ENCODE data around the gene RAI1. TPM values are rescaled to one million over a fixed set of nuclear protein-coding genes. Genes with fewer than 3 reads are reported as not detected.

The RAI1 gene
- 5.5 and 7.7 TPM in 2 replicates for total RNA-seq

GRCh38 chr17:17681187-17681743 lies at the start of gene RAI1:
RAI1 (plus strand) TSS chr17:17681458; CDS start chr17:17792949, 111,491 bp downstream.

DNA sequence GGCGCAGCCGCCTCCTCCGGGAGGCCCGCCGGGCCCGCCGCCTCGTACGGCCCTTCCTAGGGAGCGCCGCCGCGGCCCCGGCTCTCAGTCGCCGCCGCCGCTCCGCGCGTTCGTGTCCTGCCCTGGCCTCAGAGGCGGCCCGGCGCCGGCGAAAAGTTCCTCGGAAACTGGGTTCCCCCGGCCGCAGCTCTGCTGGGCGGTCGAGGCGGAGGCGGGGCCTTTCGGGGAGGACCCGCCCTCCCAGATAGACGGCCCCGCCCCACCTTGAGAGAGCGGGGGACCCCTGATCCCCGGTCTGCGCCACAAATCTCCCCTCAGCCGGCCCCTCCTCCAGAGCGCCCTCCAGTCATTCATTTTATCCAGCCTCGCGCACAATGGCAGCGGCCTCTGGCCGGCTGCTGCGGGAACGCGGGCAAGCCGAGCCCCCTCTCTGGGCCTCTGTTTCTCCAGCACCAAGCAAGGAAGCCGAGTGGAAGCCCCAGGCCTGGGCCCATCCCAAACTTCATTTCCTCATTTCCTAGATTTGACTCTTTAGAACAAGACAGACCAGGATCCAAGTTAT lies 155.6 kb downstream of the RAI1 start, which contains the start of gene SREBF1:
TSS of gene SREBF1 (minus strand) at position 169 of the 562 bp plus-strand sequence. CDS start 169 bp downstream, outside the sequence.

Other genes starting within 250 kb of the RAI1 start
- gene MED9, start 204.5 kb upstream of the RAI1 start, total RNA-seq = 9.5 and 10.2 TPM in 2 replicates
- gene RASD1, start 185.1 kb upstream of the RAI1 start, total RNA-seq = 2.4 and 2.6 TPM in 2 replicates
- 15.3 and 18.6 TPM in 2 replicates for gene PEMT, start 89.8 kb upstream of the RAI1 start, total RNA-seq
- gene SREBF1, start 155.5 kb downstream of the RAI1 start, total RNA-seq = 39.4 and 42.8 TPM in 2 replicates

All from smooth muscle cell of bladder (primary cell).